HG03469 (cell line): ENCODE measurements around the gene LAD1.

Experiments
- ATAC-seq: cut with Tn5 transposase; IDR thresholded peaks from one replicate; pipeline ENCODE4 v1.9.1; 2021; ENCODE audit warnings: mild to moderate bottlenecking, moderate library complexity, moderate number of reproducible peaks; ENCODE audit not compliant: unreplicated experiment

The LAD1 gene

GRCh38 chr1:201353186-201353940 lies 45.8 kb downstream of the LAD1 start:
- ATAC-seq: no peak

GRCh38 chr1:201351617-201352016 lies 47.5 kb downstream of the LAD1 start:
- no peak for ATAC-seq

GRCh38 chr1:201350884-201351283 lies 48.2 kb downstream of the LAD1 start:
- no peak for ATAC-seq

GRCh38 chr1:201350361-201350725 lies 48.8 kb downstream of the LAD1 start:
- ATAC-seq: no peak

GRCh38 chr1:201349092-201349491 lies 50.0 kb downstream of the LAD1 start:
- no peak for ATAC-seq

- ATAC-seq: no peak
Observed at GRCh38 chr1:201348211-201348566, 50.9 kb downstream of the LAD1 start.

GRCh38 chr1:201347498-201348210 lies 51.5 kb downstream of the LAD1 start:
- ATAC-seq: no peak

- ATAC-seq: no peak
Observed at GRCh38 chr1:201346987-201347386, 52.1 kb downstream of the LAD1 start.

GRCh38 chr1:201346337-201346939 lies 52.7 kb downstream of the LAD1 start:
- no peak for ATAC-seq

- no peak for ATAC-seq
Observed at GRCh38 chr1:201345081-201345355, 54.1 kb downstream of the LAD1 start.

- ATAC-seq: no peak
Observed at GRCh38 chr1:201344206-201345080, 54.7 kb downstream of the LAD1 start.

GRCh38 chr1:201341377-201341776 lies 57.7 kb downstream of the LAD1 start:
- no peak for ATAC-seq

GRCh38 chr1:201336711-201337450 lies 62.2 kb downstream of the LAD1 start:
- ATAC-seq: no peak

- no peak for ATAC-seq
Observed at GRCh38 chr1:201335901-201336300, 63.2 kb downstream of the LAD1 start.

GRCh38 chr1:201335174-201335870 lies 63.8 kb downstream of the LAD1 start:
- ATAC-seq: no peak

- ATAC-seq: no peak
Observed at GRCh38 chr1:201334325-201335173, 64.6 kb downstream of the LAD1 start.

GRCh38 chr1:201332616-201333335 lies 66.3 kb downstream of the LAD1 start:
- no peak for ATAC-seq

- no peak for ATAC-seq
Observed at GRCh38 chr1:201332021-201332420, 67.1 kb downstream of the LAD1 start.

- no peak for ATAC-seq
Observed at GRCh38 chr1:201331166-201331565, 68.0 kb downstream of the LAD1 start.
